GM11168 (cell line): ENCODE data around the gene FEV.

Experiments
- in situ Hi-C: fragments of 300-500 bp; cut with MboI; formaldehyde crosslinking; loops from one replicate; pipeline ENCODE4 v1.12.0; 2022; ENCODE audit warnings: low sequenced_read_pairs; ENCODE audit not compliant: unreplicated experiment

Gene FEV

DNA sequence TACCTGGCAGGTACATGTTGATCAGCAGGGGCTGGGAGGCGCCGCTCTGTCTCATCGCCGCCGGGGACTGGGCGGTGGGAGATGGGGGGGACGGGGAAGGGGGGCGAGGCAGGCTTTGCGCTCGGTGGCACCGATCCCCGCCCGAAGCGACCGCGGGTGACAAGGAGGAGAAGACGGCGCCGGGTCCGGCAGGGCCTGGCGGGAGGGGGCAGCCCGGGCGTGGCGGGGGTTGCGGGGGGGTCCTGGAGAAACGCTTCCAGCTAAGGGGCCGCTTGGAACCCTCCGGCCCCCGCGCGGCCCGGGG is at the start of gene FEV:
FEV (minus strand) TSS at position 164 of the 304 bp plus-strand sequence; CDS start at position 55, 109 bp downstream.
- in situ Hi-C loops = no loop called here

DNA sequence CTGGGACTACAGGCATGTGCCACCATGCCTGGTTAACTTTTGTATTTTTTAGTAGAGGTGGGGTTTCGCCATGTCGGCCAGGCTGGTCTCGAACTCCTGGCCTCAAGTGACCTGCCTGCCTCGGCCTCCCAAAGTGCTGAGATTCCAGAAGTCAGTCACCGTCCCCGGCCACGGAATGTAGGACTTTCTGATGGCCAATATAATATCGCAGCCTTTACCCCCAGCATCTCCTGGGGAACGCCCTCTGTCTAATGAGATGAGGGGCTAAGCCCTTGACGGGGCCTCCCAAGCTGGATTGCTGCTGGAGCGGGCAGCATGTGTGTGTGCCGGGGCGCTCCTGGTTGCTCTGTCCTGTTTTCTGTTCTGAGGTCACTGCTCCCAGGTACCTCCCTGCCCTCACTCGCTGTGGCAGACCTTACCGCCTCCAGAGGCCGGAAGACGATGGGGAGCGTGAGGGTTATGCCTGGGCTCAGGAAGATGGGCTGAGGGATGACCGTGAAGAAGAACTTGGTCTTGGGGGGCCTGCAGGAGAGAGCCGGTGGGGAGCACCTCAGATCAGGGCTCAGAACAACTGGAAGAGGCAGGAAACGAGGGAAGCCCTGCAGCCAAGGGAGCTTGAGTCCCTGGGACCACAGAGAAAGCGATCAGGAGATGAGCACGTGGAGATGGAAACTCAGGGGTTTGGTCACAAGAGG is 47.2 kb upstream of the FEV start:
- in situ Hi-C loops = no loop called here

DNA sequence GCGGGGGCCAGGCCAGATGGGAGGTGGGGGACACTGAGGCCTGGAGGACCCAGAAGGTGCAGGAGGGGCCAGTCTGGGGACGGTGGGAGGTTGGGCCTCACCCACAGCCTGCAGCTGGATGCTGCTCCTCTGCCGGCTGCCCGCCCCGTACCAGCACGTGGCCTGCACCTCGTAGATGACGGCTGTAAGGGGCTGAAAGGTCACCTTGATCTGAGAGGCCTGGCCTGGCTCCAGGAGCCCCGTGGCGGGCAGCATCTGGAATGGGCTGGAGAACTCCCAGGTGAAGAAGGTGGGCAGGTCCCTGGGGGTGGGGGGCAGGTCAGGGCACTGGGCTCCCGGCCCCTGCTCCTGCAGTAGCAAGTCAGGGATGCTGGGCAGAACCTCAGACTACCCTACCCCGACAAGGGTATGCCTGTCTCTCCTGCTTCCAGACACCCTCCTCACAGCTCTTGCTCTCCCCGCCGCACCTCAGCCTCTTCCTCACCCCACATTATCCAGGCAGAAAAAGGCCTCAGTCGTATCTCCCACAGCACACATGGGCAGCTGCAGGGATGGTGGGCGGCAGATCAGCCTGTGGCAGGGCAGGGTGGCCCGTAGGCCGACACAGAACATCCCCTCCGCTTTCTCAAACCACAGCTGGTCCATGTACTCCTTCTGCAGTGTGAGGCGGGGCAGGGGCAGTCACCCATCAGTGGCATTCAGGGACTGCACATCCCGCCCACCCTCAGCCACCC is 46.2 kb upstream of the FEV start:
- in situ Hi-C loops = no loop called here

DNA sequence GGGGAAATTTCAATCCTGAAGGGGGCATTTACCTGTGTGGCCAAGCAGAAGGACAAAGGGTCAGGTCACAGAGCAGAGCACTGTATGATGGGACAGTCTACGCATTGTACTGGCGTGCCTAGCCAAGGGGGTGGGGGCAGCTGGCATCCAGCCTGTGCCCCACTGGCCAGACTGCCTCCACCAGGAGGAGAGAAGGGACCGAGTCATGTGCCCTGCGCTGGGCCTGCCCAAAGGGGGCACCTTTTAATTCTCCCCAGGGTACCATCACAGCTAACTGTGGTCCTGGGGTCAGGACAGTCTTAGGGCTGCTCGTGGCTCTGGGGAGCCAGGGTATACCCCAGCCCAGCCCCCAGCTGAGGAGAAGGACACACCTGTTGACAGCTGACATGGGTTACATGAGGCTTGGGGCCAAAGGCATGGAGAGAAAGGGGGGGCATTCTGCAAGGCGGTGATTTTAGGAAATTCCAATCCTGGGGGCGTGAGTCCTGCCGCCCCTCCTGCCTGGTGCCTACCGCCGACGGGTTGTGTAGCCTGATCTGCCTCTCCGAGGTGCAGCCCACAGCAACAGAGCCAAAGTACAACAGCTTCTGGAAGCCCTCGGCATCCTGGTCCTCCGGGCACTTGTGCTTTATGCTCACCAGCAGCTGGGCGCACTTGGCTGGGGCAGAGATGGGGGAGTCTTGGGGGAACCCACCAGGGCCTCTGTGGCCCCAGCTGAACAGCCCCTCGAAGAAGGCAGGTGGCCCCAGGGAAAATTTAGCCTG is 45.4 kb upstream of the FEV start:
- in situ Hi-C loops = no loop called here

DNA sequence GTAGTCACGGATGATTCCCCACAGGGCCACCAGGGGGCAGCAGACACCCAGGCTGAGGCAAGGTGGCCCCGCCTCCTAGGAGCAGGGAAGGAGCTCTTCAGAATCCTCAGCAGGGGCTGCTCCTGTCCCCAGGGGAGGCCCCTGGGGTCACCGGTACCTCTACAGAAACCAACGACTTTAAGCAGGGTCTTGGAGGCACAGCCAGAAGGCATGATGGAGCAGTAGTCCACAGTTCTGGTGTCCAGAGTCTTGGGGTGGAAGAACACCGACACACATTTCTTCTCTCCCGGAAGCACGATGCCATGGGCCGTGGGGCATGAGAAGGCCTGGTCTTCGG is 44.8 kb upstream of the FEV start:
- in situ Hi-C loops = no loop called here

DNA sequence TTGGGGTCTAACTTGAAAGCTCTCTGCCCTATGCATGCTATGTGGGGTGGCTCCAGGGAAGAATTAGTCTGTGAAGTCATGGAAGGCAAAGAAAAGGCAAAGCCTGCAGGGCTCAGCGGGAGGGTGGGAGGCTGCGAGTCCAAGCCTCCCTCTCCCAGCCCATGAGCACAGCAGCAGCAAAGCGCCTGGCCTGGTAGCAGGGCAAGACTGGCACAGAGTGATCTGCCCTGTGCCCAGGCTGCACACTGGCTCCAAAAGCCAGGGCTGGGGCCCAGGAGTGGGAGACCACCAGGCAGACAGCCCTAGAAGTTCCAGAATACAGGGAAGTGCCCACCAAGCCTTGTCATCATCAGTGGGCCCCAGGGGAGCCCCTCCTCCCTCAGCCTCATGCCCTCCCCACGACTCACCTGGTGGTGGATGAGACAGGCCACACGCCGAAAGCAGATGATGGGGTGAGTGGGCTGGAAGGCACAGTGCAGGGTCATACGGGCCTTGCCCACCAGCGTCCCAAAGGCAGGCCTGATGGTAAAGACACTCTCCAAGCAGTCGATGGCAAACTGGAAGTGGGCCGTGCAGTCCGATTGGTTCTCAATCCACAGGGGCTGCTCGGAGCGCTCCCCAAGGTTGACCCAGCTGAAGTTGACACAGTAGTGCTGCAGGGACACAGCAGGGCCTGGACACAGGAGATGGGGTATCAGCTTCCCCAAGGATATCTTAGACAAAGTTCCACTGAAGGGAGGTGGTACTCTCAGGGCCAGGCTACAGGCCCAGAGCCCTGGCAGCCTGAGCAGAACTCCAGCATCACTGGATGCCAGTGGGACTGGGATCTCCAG is 44.2 kb upstream of the FEV start:
- in situ Hi-C loops = no loop called here

DNA sequence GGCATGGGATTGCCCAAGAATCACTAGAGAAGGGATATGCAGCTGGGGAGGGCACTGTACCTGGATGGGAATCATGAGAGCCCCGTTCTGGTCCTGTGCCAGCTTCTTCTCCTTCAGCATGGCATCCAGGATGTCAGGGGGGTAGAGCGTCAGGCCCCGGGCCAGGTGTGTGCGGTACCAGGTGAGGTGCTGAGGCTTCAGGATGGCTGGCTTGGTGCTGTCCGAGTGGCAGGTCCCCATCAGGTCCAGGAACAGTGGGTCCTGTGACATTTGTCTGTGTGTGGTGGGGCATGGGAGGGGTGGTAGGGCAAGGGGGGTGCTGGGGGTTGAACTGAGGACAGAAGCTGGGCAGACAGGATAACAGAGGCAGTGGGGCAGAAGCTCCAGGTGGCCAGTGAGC is 43.2 kb upstream of the FEV start:
- in situ Hi-C loops = no loop called here

DNA sequence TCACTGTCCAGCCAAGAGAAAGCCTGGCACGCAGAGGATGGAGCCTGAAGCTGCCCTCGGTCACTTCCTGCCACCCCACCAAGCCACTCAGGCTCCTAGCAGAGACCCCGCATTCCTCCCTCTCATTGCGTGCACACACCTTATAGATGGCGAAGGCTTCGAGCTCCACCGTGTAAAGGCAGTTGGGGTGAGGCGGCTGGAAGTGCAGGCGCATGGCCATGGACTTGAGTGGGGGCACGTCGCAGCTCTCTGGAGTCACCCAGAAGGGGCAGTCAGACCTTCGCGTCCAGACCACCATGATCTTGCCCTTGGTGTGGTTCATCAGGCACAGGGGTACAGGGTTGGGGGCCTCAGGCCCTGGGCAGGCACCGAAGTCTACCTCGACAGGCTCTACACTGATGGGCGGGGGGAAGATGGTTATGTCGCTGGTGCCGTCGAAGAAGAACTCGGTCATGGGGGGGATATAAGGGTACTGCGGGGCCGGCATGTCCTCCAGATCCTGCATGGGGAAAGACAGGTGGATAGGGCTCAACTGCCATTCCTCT is 42.6 kb upstream of the FEV start:
- in situ Hi-C loops = no loop called here

DNA sequence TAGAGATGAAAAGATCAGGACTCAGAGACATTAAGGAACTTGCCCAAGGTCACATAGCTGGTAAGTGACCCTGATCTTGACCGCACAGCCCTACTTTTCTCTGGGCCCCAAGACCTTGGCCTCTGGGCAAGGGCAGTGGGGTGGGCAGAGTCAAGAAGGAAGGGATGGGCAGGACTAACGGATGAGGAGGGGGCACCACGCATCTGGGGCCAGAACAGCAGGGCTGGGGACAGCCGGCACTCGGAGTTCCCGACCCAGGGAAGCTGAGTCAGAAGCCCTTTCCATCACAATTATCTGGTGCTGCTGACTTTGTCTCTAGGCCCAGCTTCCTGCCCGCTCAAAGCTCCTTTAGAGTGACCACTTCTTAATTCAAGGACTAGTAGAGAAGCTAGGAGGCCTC is 42.0 kb upstream of the FEV start:
- in situ Hi-C loops = no loop called here

DNA sequence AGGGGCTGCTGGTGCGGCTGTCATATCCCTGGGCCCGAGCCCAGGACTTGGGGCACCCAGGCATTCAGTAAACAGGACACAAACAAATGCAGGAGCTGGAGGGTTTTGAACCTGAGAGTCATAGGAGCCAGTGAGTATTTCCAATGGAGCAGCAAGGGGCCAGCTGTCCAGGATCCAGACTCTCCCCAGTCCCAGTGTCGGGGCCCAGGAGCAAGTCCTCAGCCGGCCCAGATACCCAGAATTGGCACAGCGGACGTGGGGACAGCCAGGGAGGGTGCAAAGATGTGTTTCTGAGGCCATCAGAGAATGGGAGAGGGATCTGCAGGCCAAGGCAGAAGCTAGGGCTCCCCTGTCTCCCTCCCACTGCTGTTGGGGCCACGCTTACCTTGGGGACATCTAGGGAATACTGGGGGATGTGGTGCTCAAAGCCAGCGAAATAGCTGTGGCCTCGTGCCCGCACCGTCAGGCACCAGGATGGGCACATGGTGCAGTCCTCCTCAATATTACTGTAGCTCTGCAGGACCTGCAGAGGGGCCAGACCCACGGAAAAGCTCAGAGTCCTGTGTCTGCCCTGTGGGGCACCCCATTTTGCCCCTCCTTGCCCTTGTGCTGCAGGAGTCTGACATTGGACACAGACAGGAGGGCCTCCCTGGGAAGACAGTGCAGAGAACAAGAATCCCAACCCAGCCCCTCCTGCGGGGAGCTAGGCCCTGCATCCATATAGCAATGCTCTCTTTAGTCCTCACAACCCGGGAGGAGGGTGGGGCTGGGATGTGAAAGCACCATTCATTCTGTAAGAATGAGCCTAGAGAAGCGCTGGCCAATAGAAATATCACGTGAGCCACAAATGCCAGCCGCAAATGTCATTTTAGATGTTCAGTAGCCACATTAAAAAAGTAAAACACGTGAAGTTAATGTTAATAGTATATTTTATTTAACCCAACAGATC is 40.9 kb upstream of the FEV start:
- in situ Hi-C loops = no loop called here

DNA sequence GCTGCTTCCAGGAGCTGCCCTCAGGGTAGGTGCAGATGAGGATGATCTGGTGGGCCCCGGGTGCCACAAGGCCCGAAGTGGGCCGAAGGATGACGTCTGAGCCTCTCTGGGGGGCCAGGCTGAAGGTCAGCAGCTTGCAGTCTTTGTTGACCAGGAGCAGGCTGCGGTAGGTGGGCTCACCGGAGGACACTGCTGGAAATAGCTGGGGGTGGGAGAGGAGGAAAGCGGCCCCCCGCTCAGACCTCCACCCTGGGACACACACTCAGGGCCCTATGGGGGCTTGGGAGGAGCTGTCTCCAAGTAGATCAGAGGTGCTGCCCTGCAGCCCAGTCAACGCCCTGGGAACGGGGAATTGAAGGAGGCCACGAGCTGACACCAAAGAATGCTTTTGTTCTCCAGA is 39.1 kb upstream of the FEV start:
- in situ Hi-C loops = no loop called here

DNA sequence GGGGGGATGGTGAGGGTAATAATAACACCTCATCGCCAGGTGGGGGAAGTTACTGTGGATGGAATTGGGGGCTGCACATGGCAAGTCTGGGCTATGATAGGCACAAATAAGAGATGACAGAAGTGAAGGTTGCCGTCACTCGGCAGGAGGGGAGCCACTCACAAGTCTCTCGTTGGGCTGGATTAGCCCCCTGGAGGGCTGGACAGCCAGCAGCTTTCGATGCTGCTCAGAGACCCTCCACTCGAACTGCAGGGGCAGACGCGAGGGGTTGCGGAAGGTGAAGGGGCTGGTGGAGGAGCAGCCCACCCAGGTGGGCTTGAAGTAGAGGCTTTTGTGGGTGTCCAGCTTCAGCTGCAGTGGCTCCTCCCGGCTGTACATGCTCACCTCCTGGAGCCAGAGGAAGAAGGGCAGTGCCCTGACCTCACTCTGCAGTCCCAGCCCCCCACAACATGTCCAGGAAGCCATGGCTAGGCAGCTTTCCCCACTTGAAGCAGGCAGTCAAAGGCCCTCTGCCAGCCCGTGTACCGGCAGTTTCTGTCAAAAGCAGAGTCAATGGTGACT is 38.1 kb upstream of the FEV start:
- in situ Hi-C loops = no loop called here

DNA sequence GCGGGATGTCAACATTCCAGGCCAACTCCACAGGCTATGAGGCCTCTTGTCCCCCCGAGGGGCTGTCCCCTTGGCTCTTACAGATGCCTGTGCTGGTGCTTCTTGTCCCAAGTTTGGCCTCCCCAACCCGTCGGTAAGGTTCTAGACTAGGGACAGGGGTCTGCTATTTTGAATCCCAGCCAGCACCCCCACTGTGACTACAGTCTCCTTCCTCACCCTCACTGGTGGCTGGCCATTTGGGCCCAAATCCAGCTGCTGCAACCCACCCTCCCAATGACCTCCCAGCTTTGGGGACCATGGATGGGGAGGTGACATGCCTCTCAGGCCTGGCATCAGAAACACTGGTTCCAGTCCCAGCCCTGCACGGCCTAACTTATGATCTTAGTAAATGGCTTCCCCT is 37.6 kb upstream of the FEV start:
- in situ Hi-C loops = no loop called here

DNA sequence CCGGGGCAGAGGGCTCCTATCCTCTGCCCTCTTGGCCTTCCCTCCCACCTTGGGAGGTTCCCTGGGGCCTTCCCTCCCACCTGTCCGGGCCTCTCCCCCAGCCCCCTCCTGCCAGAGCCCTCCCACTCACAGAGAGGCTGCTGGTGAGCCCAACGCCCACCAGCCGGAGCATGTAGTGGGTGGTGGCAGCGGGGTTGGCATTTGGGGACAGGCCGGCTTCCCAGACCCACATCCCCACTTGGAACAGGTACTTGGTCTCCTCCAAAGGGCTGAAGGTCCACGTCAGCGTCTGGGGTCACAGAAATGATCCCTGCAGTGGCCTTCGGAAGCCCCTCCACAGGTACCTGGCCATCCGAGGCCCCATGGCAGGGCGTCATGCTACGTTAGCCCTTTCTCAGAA is 37.1 kb upstream of the FEV start:
- in situ Hi-C loops = no loop called here

DNA sequence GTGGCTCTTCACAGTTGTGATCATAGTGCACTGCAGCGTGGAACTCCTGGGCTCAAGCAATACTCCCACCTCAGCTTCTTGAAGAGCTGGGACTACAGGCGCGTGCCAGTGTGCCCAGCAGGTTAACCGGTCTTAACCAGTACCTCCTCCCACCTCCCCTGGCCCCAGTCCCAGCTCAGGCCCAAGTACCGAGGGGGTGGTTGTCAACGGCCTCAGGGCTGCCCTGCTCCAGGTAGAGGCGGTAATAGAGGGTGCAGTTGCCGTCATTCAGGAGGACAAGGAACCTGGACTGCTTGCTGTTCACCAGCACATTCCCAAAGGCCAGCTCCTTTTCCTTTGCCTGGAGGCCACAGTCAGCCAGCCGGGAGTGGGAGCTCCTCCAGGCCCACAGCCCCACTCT is 36.6 kb upstream of the FEV start:
- in situ Hi-C loops = no loop called here

DNA sequence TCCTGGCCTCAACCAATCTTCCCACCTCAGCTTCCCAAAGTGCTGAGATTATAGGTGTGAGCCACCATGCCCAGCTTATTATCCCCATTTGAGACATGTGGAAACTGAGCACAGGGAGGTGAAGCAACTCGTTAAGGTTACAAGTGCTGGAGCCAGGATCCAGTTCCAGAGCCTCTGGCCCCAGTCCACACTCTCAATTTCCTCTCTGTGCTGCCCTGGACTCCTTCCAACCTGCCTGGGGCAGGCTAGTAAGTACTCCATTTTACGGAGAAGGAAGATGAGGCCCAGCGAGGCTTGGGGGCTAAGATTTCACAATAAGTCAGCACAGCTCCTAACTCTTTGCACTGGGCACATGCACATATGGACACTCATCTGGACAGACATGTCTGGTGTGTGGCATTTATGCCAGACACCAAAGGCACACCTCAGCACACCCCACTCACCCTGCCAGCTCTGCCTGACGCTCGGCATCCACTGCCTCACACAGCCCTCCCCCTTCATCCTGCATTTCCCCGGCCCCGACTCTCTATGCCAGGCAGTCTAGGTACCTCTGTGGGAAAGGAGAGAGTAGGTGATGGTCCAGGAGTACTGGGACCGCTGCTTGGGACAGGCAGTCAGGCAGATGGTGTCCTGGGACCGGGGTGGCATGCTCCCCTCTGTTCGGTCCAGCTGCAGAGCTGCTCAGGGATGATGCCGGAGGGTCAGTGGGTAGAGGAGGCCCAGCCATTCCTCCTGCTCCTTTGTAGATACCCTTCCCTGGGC is 35.8 kb upstream of the FEV start:
- in situ Hi-C loops = no loop called here

DNA sequence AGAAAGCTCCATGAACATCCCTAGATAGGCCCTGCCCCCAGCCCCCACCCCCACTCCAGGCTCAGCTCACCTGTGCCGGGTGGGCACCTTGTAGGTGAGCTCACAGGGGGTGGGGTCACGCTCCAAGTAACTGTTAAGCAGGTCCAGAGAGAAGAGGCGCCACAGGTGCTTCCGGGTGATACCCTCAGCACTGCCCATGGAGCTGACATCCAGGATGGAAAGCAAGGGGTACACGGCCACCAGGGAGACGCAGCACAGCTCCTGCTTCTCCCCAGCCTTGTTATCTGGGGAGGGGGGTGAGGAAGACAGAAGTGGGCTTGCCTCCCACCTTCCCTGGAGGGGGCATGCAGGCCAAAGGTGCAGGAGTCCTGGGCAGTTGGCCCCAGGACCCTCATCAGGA is 34.5 kb upstream of the FEV start:
- in situ Hi-C loops = no loop called here

DNA sequence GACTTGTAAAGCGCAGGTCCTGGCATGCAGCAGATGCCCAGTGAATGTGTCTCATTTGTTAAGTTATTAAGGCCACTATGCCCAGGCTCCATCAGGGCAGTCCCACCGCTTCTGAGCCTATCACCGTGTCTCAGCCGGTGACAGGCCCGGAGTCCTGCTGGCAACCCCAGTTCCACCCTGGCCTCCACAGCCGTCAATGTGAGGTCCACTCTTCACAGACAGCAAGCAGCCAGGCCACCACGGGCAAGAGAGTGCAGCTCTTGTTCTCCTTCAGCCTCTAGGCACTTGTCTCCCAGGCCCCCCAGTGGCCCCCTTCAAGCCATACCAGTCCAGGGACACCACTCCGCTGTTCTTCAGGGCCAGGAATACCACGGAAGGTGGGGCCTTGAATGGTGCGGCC is 33.7 kb upstream of the FEV start:
- in situ Hi-C loops = no loop called here
